CD14-positive monocyte (primary cell): ENCODE measurements around the gene LAMC3. TPM values are rescaled to one million over a fixed set of nuclear protein-coding genes. Genes with fewer than 3 reads are reported as not detected.

Experiments
- DNase-seq, 3 donors: peaks; one replicate each; pipeline ENCODE4 v3.0.0-alpha.2; 2011 to 2022
- H2AFZ ChIP-seq: 2 replicates; pipeline ENCODE4 v1.6.0; 2012; ENCODE audit warnings: mild to moderate bottlenecking, low read depth, low read length, inconsistent platforms; ENCODE audit not compliant: insufficient read depth, poor library complexity, severe bottlenecking
- H3K27ac ChIP-seq, 2 donors: 1 replicate in 1 of 2; 2 replicates in 1 of 2; pipeline ENCODE4 v1.5.1; 2012 to 2013; ENCODE audit warnings: low read length in 2 of 2, control low read depth in 1 of 2, inconsistent platforms in 1 of 2, low read depth in 1 of 2, mild to moderate bottlenecking in 1 of 2
- H3K27me3 ChIP-seq, 2 donors: one replicate each; pipeline versions ENCODE4 v1.6.0 to v1.6.1; 2011 to 2013; ENCODE audit warnings: low read length in 2 of 2; ENCODE audit not compliant: control insufficient read depth in 2 of 2, insufficient read depth in 2 of 2
- H3K36me3 ChIP-seq, 2 donors: replicated peaks in 1 of 2; 1 replicate in 1 of 2; 2 replicates in 1 of 2; pipeline versions ENCODE4 v1.5.1 to v1.6.1; 2012 to 2013; ENCODE audit warnings: low read length in 2 of 2, control low read depth in 1 of 2, inconsistent platforms in 1 of 2, mild to moderate bottlenecking in 1 of 2; ENCODE audit not compliant: insufficient read depth in 2 of 2, control insufficient read depth in 1 of 2
- H3K4me1 ChIP-seq, 2 donors: 1 replicate in 1 of 2; 2 replicates in 1 of 2; pipeline versions ENCODE4 v1.5.1 to v1.6.1; 2012 to 2013; ENCODE audit warnings: low read length in 2 of 2, control low read depth in 1 of 2, inconsistent platforms in 1 of 2, mild to moderate bottlenecking in 1 of 2, moderate library complexity in 1 of 2; ENCODE audit not compliant: insufficient read depth in 2 of 2, control insufficient read depth in 1 of 2
- H3K4me2 ChIP-seq: replicated peaks from 2 replicates; pipeline ENCODE3; 2012; ENCODE audit warnings: low read length, moderate library complexity, mild to moderate bottlenecking; ENCODE audit not compliant: poor library complexity, severe bottlenecking; ENCODE audit errors: extremely low read depth
- H3K4me3 ChIP-seq, 3 experiments: fragments of 200-600 bp in 1 of 3; sonication (generic) in 1 of 3; replicated peaks in 1 of 3; 1 replicate in 2 of 3; 2 replicates in 1 of 3; pipeline ENCODE4 v1.5.1; 2011 to 2013; ENCODE audit warnings: low read length in 3 of 3, mild to moderate bottlenecking in 3 of 3, control low read depth in 2 of 3, low read depth in 2 of 3, inconsistent platforms in 1 of 3, moderate library complexity in 1 of 3
- H3K79me2 ChIP-seq: 2 replicates; pipeline ENCODE4 v1.6.0; 2012; ENCODE audit warnings: mild to moderate bottlenecking, control low read depth, inconsistent platforms, low read length, moderate library complexity; ENCODE audit not compliant: insufficient read depth
- H3K9ac ChIP-seq: 2 replicates; pipeline ENCODE4 v1.6.0; 2017; ENCODE audit warnings: low read length, mild to moderate bottlenecking; ENCODE audit not compliant: insufficient read depth, poor library complexity, severe bottlenecking
- H3K9me3 ChIP-seq, 2 donors: replicated peaks in 1 of 2; 1 replicate in 1 of 2; 2 replicates in 1 of 2; pipeline versions ENCODE4 v1.5.1 to v1.6.1; 2012 to 2013; ENCODE audit warnings: low read length in 2 of 2, control low read depth in 1 of 2; ENCODE audit not compliant: control insufficient read depth in 1 of 2, insufficient read depth in 1 of 2
- H4K20me1 ChIP-seq: 2 replicates; pipeline ENCODE4 v1.6.0; 2012; ENCODE audit warnings: mild to moderate bottlenecking, low read length, control low read depth, moderate library complexity; ENCODE audit not compliant: insufficient read depth
- H3K27ac Mint-ChIP-seq, 7 donors: one replicate each; pipeline ENCODE4 v1.8.0; 2020; ENCODE audit warnings: mild to moderate bottlenecking in 7 of 7, mixed read lengths in 7 of 7, moderate library complexity in 6 of 7, inconsistent platforms in 2 of 7
- H3K27me3 Mint-ChIP-seq, 3 donors: one replicate each; pipeline ENCODE4 v1.8.0; 2021 to 2022; ENCODE audit warnings: low read depth in 3 of 3, mild to moderate bottlenecking in 3 of 3, mixed read lengths in 3 of 3, moderate library complexity in 3 of 3, inconsistent platforms in 1 of 3
- H3K36me3 Mint-ChIP-seq, 2 donors: one replicate each; pipeline ENCODE4 v1.8.0; 2020; ENCODE audit warnings: mixed read lengths in 2 of 2, inconsistent platforms in 1 of 2, mild to moderate bottlenecking in 1 of 2
- H3K4me1 Mint-ChIP-seq: one replicate; pipeline ENCODE4 v1.8.0; 2020; ENCODE audit warnings: mild to moderate bottlenecking, mixed read lengths
- H3K4me3 Mint-ChIP-seq, 2 donors: one replicate each; pipeline ENCODE4 v1.8.0; 2020; ENCODE audit warnings: mild to moderate bottlenecking in 2 of 2, mixed read lengths in 2 of 2, moderate library complexity in 1 of 2
- H3K9me3 Mint-ChIP-seq, 7 donors: one replicate each; pipeline ENCODE4 v1.8.0; 2020 to 2022; ENCODE audit warnings: mixed read lengths in 7 of 7, mild to moderate bottlenecking in 6 of 7, moderate library complexity in 6 of 7, inconsistent platforms in 2 of 7
- WGBS: methylation state at CpG from one replicate; pipeline ENCODE4 v1.1.5; 2013; ENCODE audit warnings: missing lambda C conversion rate; ENCODE audit not compliant: insufficient coverage; 5-methylcytosine and 5-hydroxymethylcytosine counted together
- intact Hi-C, 2 donors: fragments of 100-400 bp; cut with micrococcal nuclease; formaldehyde crosslinking; loops; one replicate each; pipeline versions ENCODE4 v1.15.0 to v1.15.1; 2023
- polyA plus RNA-seq, 3 donors: library from polyadenylated mRNA; depleted of rRNA in 1 of 3; unstranded in 2 of 3; stranded (reverse) in 1 of 3; fragments of 300-500 nt in 2 of 3; fragments of >200 nt in 1 of 3; fragmentation: Illumina TruSeq in 2 of 3; gene quantifications; 1 replicate in 2 of 3; 2 replicates in 1 of 3; pipeline ENCODE4 v1.2.3, GENCODE V29; 2012 to 2021
- TF ChIP-seq, protein P1 (sequence below): fragments of 200-600 bp; IDR thresholded peaks from one replicate; pipeline ENCODE4 v1.8.0; 2022; ENCODE audit warnings: antibody characterized with exemption, mild to moderate bottlenecking

LAMC3 gene
- polyA plus RNA-seq, 3 donors: 0.19 TPM; not detected in 2

DNA sequence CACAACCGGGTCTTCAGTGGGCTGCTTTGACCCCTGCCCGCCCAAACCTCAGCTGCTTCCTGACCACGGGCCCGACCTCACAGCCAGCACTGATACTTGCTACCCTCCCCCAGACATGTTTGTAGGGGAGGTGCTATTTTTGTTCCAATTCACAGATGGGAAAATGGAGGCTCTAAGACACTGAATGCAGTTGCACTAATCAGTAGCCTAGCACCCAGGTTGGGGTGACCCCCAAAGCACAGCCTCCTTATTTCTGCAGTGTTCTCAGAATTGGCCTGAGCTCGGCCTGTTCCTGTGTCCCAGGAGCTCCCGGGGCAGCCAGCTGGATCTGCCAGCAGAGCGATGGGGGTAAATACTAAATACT, 22.6 kb downstream of the LAMC3 start:
- Histone ChIP-seq H3K36me3 (no peaks in the 10 kb centered on the region), H3K4me1 (no peaks in the 10 kb centered on the region), H3K4me2 (no peak overlapping the region), H3K27me3 (no peaks in the 10 kb centered on the region), H2AFZ (no peak overlapping the region), H3K4me3 (no peak overlapping the region), H4K20me1 (no peaks in the 10 kb centered on the region), H3K9me3 (no peaks in the 10 kb centered on the region), H3K9ac (no peak overlapping the region), H3K79me2 (no peaks in the 10 kb centered on the region), H3K27ac (no peak overlapping the region)
- Mint-ChIP-seq H3K27me3 (peaks cover 1 to 4% (median 2%) of the 10 kb centered on the region in 3 donors), H3K27ac (no peak overlapping the region), H3K9me3 (peaks cover 0 to 2% (median 0%) of the 10 kb centered on the region in 7 donors), H3K4me1 (no peaks in the 10 kb centered on the region), H3K36me3 (no peaks in the 10 kb centered on the region), H3K4me3 (no peak overlapping the region)
- TF ChIP-seq, protein P1, sequence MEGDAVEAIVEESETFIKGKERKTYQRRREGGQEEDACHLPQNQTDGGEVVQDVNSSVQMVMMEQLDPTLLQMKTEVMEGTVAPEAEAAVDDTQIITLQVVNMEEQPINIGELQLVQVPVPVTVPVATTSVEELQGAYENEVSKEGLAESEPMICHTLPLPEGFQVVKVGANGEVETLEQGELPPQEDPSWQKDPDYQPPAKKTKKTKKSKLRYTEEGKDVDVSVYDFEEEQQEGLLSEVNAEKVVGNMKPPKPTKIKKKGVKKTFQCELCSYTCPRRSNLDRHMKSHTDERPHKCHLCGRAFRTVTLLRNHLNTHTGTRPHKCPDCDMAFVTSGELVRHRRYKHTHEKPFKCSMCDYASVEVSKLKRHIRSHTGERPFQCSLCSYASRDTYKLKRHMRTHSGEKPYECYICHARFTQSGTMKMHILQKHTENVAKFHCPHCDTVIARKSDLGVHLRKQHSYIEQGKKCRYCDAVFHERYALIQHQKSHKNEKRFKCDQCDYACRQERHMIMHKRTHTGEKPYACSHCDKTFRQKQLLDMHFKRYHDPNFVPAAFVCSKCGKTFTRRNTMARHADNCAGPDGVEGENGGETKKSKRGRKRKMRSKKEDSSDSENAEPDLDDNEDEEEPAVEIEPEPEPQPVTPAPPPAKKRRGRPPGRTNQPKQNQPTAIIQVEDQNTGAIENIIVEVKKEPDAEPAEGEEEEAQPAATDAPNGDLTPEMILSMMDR: no peak
- WGBS: 100% methylated on average over 3 of the region's 7 CpGs
- no peak for DNase-seq
- intact Hi-C loops: no loop called here

DNA sequence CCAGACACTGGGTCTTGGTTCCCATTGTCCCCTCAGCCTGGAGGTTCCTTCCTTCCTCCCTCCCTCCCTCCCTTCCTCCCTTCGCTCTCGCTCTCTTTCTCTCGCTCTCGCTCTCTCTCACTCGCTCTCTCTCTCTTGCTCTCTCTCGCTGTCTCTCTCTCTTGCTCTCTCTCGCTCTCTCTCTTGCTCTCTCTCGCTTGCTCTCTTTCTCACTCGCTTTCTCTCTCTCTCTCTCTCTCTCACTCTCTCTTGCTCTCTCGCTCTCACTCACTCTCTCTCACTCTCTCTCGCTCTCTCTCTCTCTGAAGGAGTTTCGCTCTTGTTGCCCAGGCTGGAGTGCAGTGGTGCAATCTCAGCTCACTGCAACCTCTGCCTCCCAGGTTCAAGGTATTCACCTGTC, 23.4 kb downstream of the LAMC3 start:
- H3K79me2 ChIP-seq: no peaks in the 10 kb centered on the region
- H2AFZ ChIP-seq: no peak overlapping the region
- no peaks in the 10 kb centered on the region for H3K27me3 ChIP-seq
- no peak overlapping the region for H3K27ac ChIP-seq
- no peak overlapping the region for H3K4me3 ChIP-seq
- no peak overlapping the region for H3K4me2 ChIP-seq
- Mint-ChIP-seq H3K4me1 (no peaks in the 10 kb centered on the region), H3K27ac (no peak overlapping the region), H3K4me3 (no peak overlapping the region), H3K9me3 (peaks cover 0 to 2% (median 0%) of the 10 kb centered on the region in 7 donors), H3K36me3 (no peaks in the 10 kb centered on the region), H3K27me3 (peaks cover 2 to 5% (median 4%) of the 10 kb centered on the region in 3 donors)
- H3K4me1 ChIP-seq: no peaks in the 10 kb centered on the region
- H4K20me1 ChIP-seq: no peaks in the 10 kb centered on the region
- no peaks in the 10 kb centered on the region for H3K36me3 ChIP-seq
- H3K9me3 ChIP-seq: no peaks in the 10 kb centered on the region
- no peak overlapping the region for H3K9ac ChIP-seq
- 83% methylated on average over 9 of the region's 12 CpGs for WGBS
- DNase-seq: no peak
- intact Hi-C loops: no loop called here
- TF ChIP-seq, protein P1: no peak
